Small intestine (tissue), 7 donors: ENCODE measurements around the gene COL4A2. TPM values are rescaled to one million over a fixed set of nuclear protein-coding genes. Genes with fewer than 3 reads are reported as not detected.
A peak's percentile ranks its signal among the peaks of the same experiment; 100 is the strongest.

Experiments used
- DNase-seq, 2 donors: peaks; one replicate each; pipeline versions ENCODE4 v3.0.0 to v3.0.0-alpha.2; 2013
- FAIRE-seq: peaks from 2 replicates; lab custom pipeline; 2012; peaks lifted over from hg19 to GRCh38; lab: Jason Lieb, UNC
- H3K27ac ChIP-seq, 3 donors: one replicate each; pipeline ENCODE4 v1.5.1; 2013; ENCODE audit warnings: low read length in 2 of 3, mild to moderate bottlenecking in 2 of 3, control low read depth in 1 of 3, inconsistent platforms in 1 of 3, low read depth in 1 of 3, moderate library complexity in 1 of 3
- H3K27me3 ChIP-seq, 3 donors: one replicate each; pipeline ENCODE4 v1.6.1; 2013; ENCODE audit warnings: low read length in 3 of 3, inconsistent platforms in 1 of 3; ENCODE audit not compliant: control insufficient read depth in 3 of 3, insufficient read depth in 3 of 3
- H3K36me3 ChIP-seq, 3 donors: one replicate each; pipeline ENCODE4 v1.6.1; 2013; ENCODE audit warnings: low read length in 3 of 3, inconsistent platforms in 1 of 3, low read depth in 1 of 3, mild to moderate bottlenecking in 1 of 3, moderate library complexity in 1 of 3; ENCODE audit not compliant: control insufficient read depth in 3 of 3, insufficient read depth in 2 of 3
- H3K4me1 ChIP-seq, 3 donors: one replicate each; pipeline ENCODE4 v1.6.1; 2013; ENCODE audit warnings: low read length in 2 of 3, inconsistent platforms in 1 of 3, low read depth in 1 of 3, mild to moderate bottlenecking in 1 of 3, moderate library complexity in 1 of 3; ENCODE audit not compliant: control insufficient read depth in 3 of 3, insufficient read depth in 2 of 3
- H3K4me3 ChIP-seq, 3 donors: one replicate each; pipeline ENCODE4 v1.5.1; 2013; ENCODE audit warnings: low read length in 3 of 3, control low read depth in 1 of 3, inconsistent platforms in 1 of 3, low read depth in 1 of 3, mild to moderate bottlenecking in 1 of 3, moderate library complexity in 1 of 3
- H3K9me3 ChIP-seq, 2 donors: one replicate each; pipeline ENCODE4 v1.6.1; 2013; ENCODE audit warnings: low read depth in 1 of 2, low read length in 1 of 2; ENCODE audit not compliant: control insufficient read depth in 2 of 2, insufficient read depth in 1 of 2
- whole genome bisulfite sequencing, 3 donors: extraction: QIAGEN DNeasy Blood & Tissue Kit; methylation state at CpG; one replicate each; pipeline ENCODE4 v1.1.7; 2013; 5-methylcytosine and 5-hydroxymethylcytosine counted together
- polyA plus RNA-seq, 4 donors: library from polyadenylated mRNA; stranded (reverse) in 3 of 4; unstranded in 1 of 4; fragments of 200-250 nt in 3 of 4; fragments of 120-200 nt in 1 of 4; gene quantifications; one replicate each; pipeline versions ENCODE4 v1.2.1 to v1.2.3, GENCODE V29; 2013
- donor health status: healthy with polysubstance abuse.
- donor health status: control.
- donor health status: control.
- donor health status: Bipolar disorder and iron deficiency.
- donor health status: healthy.

Gene COL4A2
- polyA plus RNA-seq, 4 donors, result 42.3 to 120 (median 64.6) TPM

- Histone ChIP-seq H3K27ac (no peak overlapping the region), H3K4me3 (no peak overlapping the region), H3K36me3 (peaks cover 0 to 16% (median 0%) of the 10 kb centered on the region in 3 donors), H3K9me3 (no peaks in the 10 kb centered on the region), H3K4me1 (peaks cover 0 to 3% (median 0%) of the 10 kb centered on the region in 3 donors), H3K27me3 (no peaks in the 10 kb centered on the region)
- WGBS, 3 donors, result 81 to 90% (median 83%) methylated on average over 8 of the region's 8 CpGs
- DNase-seq (no peak), FAIRE-seq (no peak)
Observed at GRCh38 chr13:110334256-110334655, 27.2 kb downstream of the COL4A2 start.

GRCh38 chr13:110334841-110335490 lies 27.9 kb downstream of the COL4A2 start:
- H3K36me3 ChIP-seq, result peaks cover 0 to 16% (median 0%) of the 10 kb centered on the region in 3 donors
- H3K27ac ChIP-seq, result peak overlapping the region in 1 of 3 donors; percentile 38
- H3K4me3 ChIP-seq, result no peak overlapping the region
- 83 to 90% (median 86%) methylated on average over 11 of the region's 11 CpGs for WGBS, 3 donors
- no peaks in the 10 kb centered on the region for H3K27me3 ChIP-seq
- H3K9me3 ChIP-seq, result no peaks in the 10 kb centered on the region
- peaks cover 0 to 3% (median 0%) of the 10 kb centered on the region in 3 donors for H3K4me1 ChIP-seq
- no peak for DNase-seq
- FAIRE-seq, result no peak

GRCh38 chr13:110336108-110336507 lies 29.0 kb downstream of the COL4A2 start:
- DNase-seq (no peak), FAIRE-seq (no peak)
- H3K27ac ChIP-seq, result no peak overlapping the region
- H3K4me3 ChIP-seq, result no peak overlapping the region
- peaks cover 0 to 16% (median 0%) of the 10 kb centered on the region in 3 donors for H3K36me3 ChIP-seq
- H3K27me3 ChIP-seq, result no peaks in the 10 kb centered on the region
- 87 to 96% (median 92%) methylated on average over 9 of the region's 9 CpGs for WGBS, 3 donors
- peaks cover 0 to 6% (median 2%) of the 10 kb centered on the region in 3 donors for H3K4me1 ChIP-seq
- no peaks in the 10 kb centered on the region for H3K9me3 ChIP-seq

GRCh38 chr13:110336681-110337080 lies 29.6 kb downstream of the COL4A2 start:
- H3K9me3 ChIP-seq, result no peaks in the 10 kb centered on the region
- peaks cover 0 to 13% (median 0%) of the 10 kb centered on the region in 3 donors for H3K36me3 ChIP-seq
- WGBS, 3 donors, result 62 to 66% (median 65%) methylated on average over 5 of the region's 5 CpGs
- no peaks in the 10 kb centered on the region for H3K27me3 ChIP-seq
- DNase-seq (no peak), FAIRE-seq (no peak)
- peak overlapping the region in 1 of 3 donors; percentile 70 for H3K27ac ChIP-seq
- H3K4me1 ChIP-seq, result peaks cover 0 to 7% (median 6%) of the 10 kb centered on the region in 3 donors
- H3K4me3 ChIP-seq, result no peak overlapping the region

- Histone ChIP-seq H3K27ac (peak overlapping the region in 2 of 3 donors; percentile 8 to 70), H3K9me3 (no peaks in the 10 kb centered on the region), H3K4me1 (peaks cover 0 to 8% (median 7%) of the 10 kb centered on the region in 3 donors), H3K4me3 (no peak overlapping the region), H3K36me3 (peaks cover 0 to 13% (median 0%) of the 10 kb centered on the region in 3 donors), H3K27me3 (no peaks in the 10 kb centered on the region)
- DNase-seq (no peak), FAIRE-seq (no peak)
- 68 to 84% (median 82%) methylated on average over 7 of the region's 7 CpGs for WGBS, 3 donors
Observed at GRCh38 chr13:110337247-110337646, 30.2 kb downstream of the COL4A2 start.

GRCh38 chr13:110338441-110339101 lies 31.5 kb downstream of the COL4A2 start:
- DNase-seq (no peak), FAIRE-seq (no peak)
- H3K27me3 ChIP-seq, result no peaks in the 10 kb centered on the region
- 41 to 64% (median 59%) methylated on average over 13 of the region's 13 CpGs for WGBS, 3 donors
- H3K27ac ChIP-seq, result peak overlapping the region in 2 of 3 donors; percentile 66 to 93
- peaks cover 0 to 9% (median 8%) of the 10 kb centered on the region in 3 donors for H3K4me1 ChIP-seq
- peaks cover 0 to 10% (median 0%) of the 10 kb centered on the region in 3 donors for H3K36me3 ChIP-seq
- H3K4me3 ChIP-seq, result no peak overlapping the region
- no peaks in the 10 kb centered on the region for H3K9me3 ChIP-seq

GRCh38 chr13:110339263-110339662 lies 32.2 kb downstream of the COL4A2 start:
- no peaks in the 10 kb centered on the region for H3K27me3 ChIP-seq
- 71 to 81% (median 72%) methylated on average over 6 of the region's 6 CpGs for WGBS, 3 donors
- H3K4me3 ChIP-seq, result no peak overlapping the region
- peaks cover 0 to 9% (median 8%) of the 10 kb centered on the region in 3 donors for H3K4me1 ChIP-seq
- peaks cover 0 to 5% (median 0%) of the 10 kb centered on the region in 3 donors for H3K36me3 ChIP-seq
- no peaks in the 10 kb centered on the region for H3K9me3 ChIP-seq
- no peak for FAIRE-seq
- no peak for DNase-seq
- peak overlapping the region in 2 of 3 donors; percentile 66 to 93 for H3K27ac ChIP-seq

GRCh38 chr13:110339975-110340550 lies 33.0 kb downstream of the COL4A2 start:
- 77 to 85% (median 78%) methylated on average over 9 of the region's 9 CpGs for WGBS, 3 donors

More at GRCh38 chr13:110339975-110340550, 33.0 kb downstream of the COL4A2 start:
- DNase-seq (no peak), FAIRE-seq (no peak)
- H3K9me3 ChIP-seq, result no peaks in the 10 kb centered on the region
- peaks cover 0 to 5% (median 0%) of the 10 kb centered on the region in 3 donors for H3K36me3 ChIP-seq
- H3K27me3 ChIP-seq, result no peaks in the 10 kb centered on the region
- H3K4me1 ChIP-seq, result peaks cover 0 to 9% (median 8%) of the 10 kb centered on the region in 3 donors
- peak overlapping the region in 2 of 3 donors; percentile 67 to 93 for H3K27ac ChIP-seq
- H3K4me3 ChIP-seq, result no peak overlapping the region
